Caco-2 (cell line): Measurements from ENCODE around the gene UNC80. TPM values are rescaled to one million over a fixed set of nuclear protein-coding genes. Genes with fewer than 3 reads are reported as not detected.

Experiments used
- BruUV-seq: library from RNA; stranded (reverse); fragments of 400-500 nt; replicated peaks from 2 replicates; lab custom pipeline; 2021; lab: Mats Ljungman, UMichigan
- CTCF ChIA-PET: fragments of 300-600 bp; sonication (Branson Sonifier 250); formaldehyde crosslinking; loops from one replicate; lab custom pipeline; 2022; ENCODE audit warnings: antibody characterized with exemption; lab: Charles Lee
- POLR2A ChIA-PET: fragments of 300-600 bp; sonication (Branson Sonifier 250); formaldehyde crosslinking; loops from one replicate; lab custom pipeline; 2022; ENCODE audit warnings: antibody characterized with exemption; lab: Charles Lee
- DNase-seq, 2 experiments: peaks; one replicate each; pipeline versions ENCODE4 v3.0.0 to v3.0.0-alpha.2; 2020 to 2022
- H3K27me3 ChIP-seq: replicated peaks from 2 replicates; pipeline ENCODE4 v1.6.0; 2011; ENCODE audit warnings: low read length; ENCODE audit not compliant: control insufficient read depth, insufficient read depth
- H3K36me3 ChIP-seq: 2 replicates; pipeline ENCODE4 v1.5.1; 2011; ENCODE audit warnings: low read length; ENCODE audit not compliant: control insufficient read depth, insufficient read depth
- H3K4me1 ChIP-seq: fragments of 250-450 bp; sonication (Bioruptor Pico); 2 replicates; pipeline ENCODE4 v1.5.1; 2020; ENCODE audit warnings: mild to moderate bottlenecking
- H3K4me3 ChIP-seq: 2 replicates; pipeline ENCODE4 v1.5.1; 2011; ENCODE audit warnings: low read depth, mild to moderate bottlenecking, control low read depth, low read length
- H3K9me3 ChIP-seq: fragments of 250-450 bp; sonication (Bioruptor Pico); 2 replicates; pipeline ENCODE4 v1.5.1; 2020; ENCODE audit warnings: mild to moderate bottlenecking, moderate library complexity
- H3K27ac Mint-ChIP-seq: one replicate; pipeline ENCODE4 v1.8.0; 2022; ENCODE audit warnings: mixed read lengths; ENCODE audit not compliant: unreplicated experiment
- H3K27me3 Mint-ChIP-seq: one replicate; pipeline ENCODE4 v1.8.0; 2022; ENCODE audit warnings: mixed read lengths; ENCODE audit not compliant: insufficient read depth, unreplicated experiment
- H3K36me3 Mint-ChIP-seq: one replicate; pipeline ENCODE4 v1.8.0; 2022; ENCODE audit warnings: mild to moderate bottlenecking, mixed read lengths; ENCODE audit not compliant: insufficient read depth, unreplicated experiment
- H3K4me1 Mint-ChIP-seq: one replicate; pipeline ENCODE4 v1.8.0; 2022; ENCODE audit warnings: low read depth, mixed read lengths; ENCODE audit not compliant: unreplicated experiment
- H3K4me3 Mint-ChIP-seq: one replicate; pipeline ENCODE4 v1.8.0; 2022; ENCODE audit warnings: mild to moderate bottlenecking, moderate library complexity, mixed read lengths; ENCODE audit not compliant: unreplicated experiment
- H3K9me3 Mint-ChIP-seq: one replicate; pipeline ENCODE4 v1.8.0; 2022; ENCODE audit warnings: mixed read lengths; ENCODE audit not compliant: unreplicated experiment
- intact Hi-C: fragments of 100-400 bp; cut with micrococcal nuclease; formaldehyde crosslinking; loops from one replicate; pipeline ENCODE4 v1.10.0; 2022; ENCODE audit not compliant: unreplicated experiment
- total RNA-seq: library from RNA; stranded (reverse); gene quantifications from 2 replicates; pipeline ENCODE4 v1.2.3, GENCODE V29; 2022
- TF ChIP-seq, protein P1 (sequence below), 2 experiments: fragments of 200-600 bp in 1 of 2; IDR thresholded peaks; 1 replicate in 1 of 2; 2 replicates in 1 of 2; pipeline versions ENCODE4 v1.5.1 to v1.8.0; 2011 to 2022; ENCODE audit warnings: antibody characterized with exemption in 1 of 2, control low read depth in 1 of 2, inconsistent platforms in 1 of 2, low read depth in 1 of 2, low read length in 1 of 2, mild to moderate bottlenecking in 1 of 2, moderate library complexity in 1 of 2; ENCODE audit not compliant: insufficient read depth in 1 of 2, severe bottlenecking in 1 of 2, unreplicated experiment in 1 of 2

UNC80 gene
- total RNA-seq, 1 experiment from 2014 or later = not detected

GRCh38 chr2:210020138-210020537 is 248.5 kb downstream of the UNC80 start:
- ChIA-PET CTCF (no interaction called here), POLR2A (no interaction called here)
- Mint-ChIP-seq H3K9me3 (no peaks in the 10 kb centered on the region), H3K27ac (no peak overlapping the region), H3K36me3 (peaks cover 58% of the 10 kb centered on the region), H3K4me3 (no peak overlapping the region), H3K4me1 (no peaks in the 10 kb centered on the region), H3K27me3 (no peaks in the 10 kb centered on the region)
- no peaks in the 10 kb centered on the region; the same call in 1 of the 2 replicates for H3K36me3 ChIP-seq
- no peaks in the 10 kb centered on the region for H3K9me3 ChIP-seq
- TF ChIP-seq, protein P1, sequence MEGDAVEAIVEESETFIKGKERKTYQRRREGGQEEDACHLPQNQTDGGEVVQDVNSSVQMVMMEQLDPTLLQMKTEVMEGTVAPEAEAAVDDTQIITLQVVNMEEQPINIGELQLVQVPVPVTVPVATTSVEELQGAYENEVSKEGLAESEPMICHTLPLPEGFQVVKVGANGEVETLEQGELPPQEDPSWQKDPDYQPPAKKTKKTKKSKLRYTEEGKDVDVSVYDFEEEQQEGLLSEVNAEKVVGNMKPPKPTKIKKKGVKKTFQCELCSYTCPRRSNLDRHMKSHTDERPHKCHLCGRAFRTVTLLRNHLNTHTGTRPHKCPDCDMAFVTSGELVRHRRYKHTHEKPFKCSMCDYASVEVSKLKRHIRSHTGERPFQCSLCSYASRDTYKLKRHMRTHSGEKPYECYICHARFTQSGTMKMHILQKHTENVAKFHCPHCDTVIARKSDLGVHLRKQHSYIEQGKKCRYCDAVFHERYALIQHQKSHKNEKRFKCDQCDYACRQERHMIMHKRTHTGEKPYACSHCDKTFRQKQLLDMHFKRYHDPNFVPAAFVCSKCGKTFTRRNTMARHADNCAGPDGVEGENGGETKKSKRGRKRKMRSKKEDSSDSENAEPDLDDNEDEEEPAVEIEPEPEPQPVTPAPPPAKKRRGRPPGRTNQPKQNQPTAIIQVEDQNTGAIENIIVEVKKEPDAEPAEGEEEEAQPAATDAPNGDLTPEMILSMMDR (IDR thresholded peaks at IDR 0.05; ENCODE audit: insufficient read depth in 1 of 2, low read depth in 1 of 2, low read length in 1 of 2, severe bottlenecking in 1 of 2, unreplicated experiment in 1 of 2) = no peak
- H3K27me3 ChIP-seq = no peaks in the 10 kb centered on the region
- DNase-seq = no peak
- BruUV-seq = no TSS peak
- H3K4me3 ChIP-seq = no peak overlapping the region
- intact Hi-C loops = no loop called here
- no peaks in the 10 kb centered on the region for H3K4me1 ChIP-seq

DNA sequence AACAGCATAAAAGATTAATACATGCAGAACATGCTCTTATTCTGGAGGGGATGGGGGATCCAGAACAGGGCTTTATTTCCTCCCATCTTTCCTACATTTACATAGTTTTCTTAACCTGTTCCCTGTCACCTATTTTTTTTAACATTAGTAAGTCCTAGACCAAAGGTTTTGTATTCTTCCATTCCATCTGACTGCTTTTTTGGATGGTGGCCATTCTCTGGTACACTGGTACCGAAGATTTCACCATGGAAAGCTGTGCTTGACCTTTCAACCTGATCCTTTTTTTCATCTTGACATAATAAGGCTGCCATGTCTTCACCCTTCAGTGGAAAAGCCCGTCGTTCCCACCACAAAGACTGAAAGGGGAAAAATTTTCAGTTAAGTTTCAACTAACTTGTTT is 251.2 kb downstream of the UNC80 start:
- Mint-ChIP-seq H3K27ac (no peak overlapping the region), H3K4me1 (peaks cover under 1% of the 10 kb centered on the region), H3K9me3 (no peaks in the 10 kb centered on the region), H3K4me3 (no peak overlapping the region), H3K36me3 (peaks cover 39% of the 10 kb centered on the region), H3K27me3 (no peaks in the 10 kb centered on the region)
- Histone ChIP-seq H3K4me3 (no peak overlapping the region), H3K9me3 (no peaks in the 10 kb centered on the region), H3K4me1 (no peaks in the 10 kb centered on the region), H3K27me3 (no peaks in the 10 kb centered on the region), H3K36me3 (no peaks in the 10 kb centered on the region; the same call in 1 of the 2 replicates)
- no peak for DNase-seq
- BruUV-seq = no TSS peak
- TF ChIP-seq, protein P1 (IDR thresholded peaks at IDR 0.05; ENCODE audit: insufficient read depth in 1 of 2, low read depth in 1 of 2, low read length in 1 of 2, severe bottlenecking in 1 of 2, unreplicated experiment in 1 of 2) = no peak
- ChIA-PET POLR2A (no interaction called here), CTCF (no interaction called here)
- intact Hi-C loops = no loop called here

GRCh38 chr2:210027608-210028007 is 256.0 kb downstream of the UNC80 start:
- Mint-ChIP-seq H3K27ac (no peak overlapping the region), H3K27me3 (peaks cover under 1% of the 10 kb centered on the region), H3K9me3 (no peaks in the 10 kb centered on the region), H3K4me3 (no peak overlapping the region), H3K4me1 (peaks cover 7% of the 10 kb centered on the region), H3K36me3 (peaks cover 23% of the 10 kb centered on the region)
- Histone ChIP-seq H3K27me3 (no peaks in the 10 kb centered on the region), H3K9me3 (no peaks in the 10 kb centered on the region), H3K36me3 (no peaks in the 10 kb centered on the region), H3K4me1 (no peaks in the 10 kb centered on the region), H3K4me3 (no peak overlapping the region)
- intact Hi-C loops = no loop called here
- ChIA-PET POLR2A (no interaction called here), CTCF (no interaction called here)
- BruUV-seq = no TSS peak
- TF ChIP-seq, protein P1 (IDR thresholded peaks at IDR 0.05; ENCODE audit: insufficient read depth in 1 of 2, low read depth in 1 of 2, low read length in 1 of 2, severe bottlenecking in 1 of 2, unreplicated experiment in 1 of 2) = no peak
- DNase-seq = no peak
